ENCODE measurements around the gene LIMS2.
A peak's percentile ranks its signal among the peaks of the same experiment; 100 is the strongest.

The LIMS2 gene, protein sequence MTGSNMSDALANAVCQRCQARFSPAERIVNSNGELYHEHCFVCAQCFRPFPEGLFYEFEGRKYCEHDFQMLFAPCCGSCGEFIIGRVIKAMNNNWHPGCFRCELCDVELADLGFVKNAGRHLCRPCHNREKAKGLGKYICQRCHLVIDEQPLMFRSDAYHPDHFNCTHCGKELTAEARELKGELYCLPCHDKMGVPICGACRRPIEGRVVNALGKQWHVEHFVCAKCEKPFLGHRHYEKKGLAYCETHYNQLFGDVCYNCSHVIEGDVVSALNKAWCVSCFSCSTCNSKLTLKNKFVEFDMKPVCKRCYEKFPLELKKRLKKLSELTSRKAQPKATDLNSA

DNA sequence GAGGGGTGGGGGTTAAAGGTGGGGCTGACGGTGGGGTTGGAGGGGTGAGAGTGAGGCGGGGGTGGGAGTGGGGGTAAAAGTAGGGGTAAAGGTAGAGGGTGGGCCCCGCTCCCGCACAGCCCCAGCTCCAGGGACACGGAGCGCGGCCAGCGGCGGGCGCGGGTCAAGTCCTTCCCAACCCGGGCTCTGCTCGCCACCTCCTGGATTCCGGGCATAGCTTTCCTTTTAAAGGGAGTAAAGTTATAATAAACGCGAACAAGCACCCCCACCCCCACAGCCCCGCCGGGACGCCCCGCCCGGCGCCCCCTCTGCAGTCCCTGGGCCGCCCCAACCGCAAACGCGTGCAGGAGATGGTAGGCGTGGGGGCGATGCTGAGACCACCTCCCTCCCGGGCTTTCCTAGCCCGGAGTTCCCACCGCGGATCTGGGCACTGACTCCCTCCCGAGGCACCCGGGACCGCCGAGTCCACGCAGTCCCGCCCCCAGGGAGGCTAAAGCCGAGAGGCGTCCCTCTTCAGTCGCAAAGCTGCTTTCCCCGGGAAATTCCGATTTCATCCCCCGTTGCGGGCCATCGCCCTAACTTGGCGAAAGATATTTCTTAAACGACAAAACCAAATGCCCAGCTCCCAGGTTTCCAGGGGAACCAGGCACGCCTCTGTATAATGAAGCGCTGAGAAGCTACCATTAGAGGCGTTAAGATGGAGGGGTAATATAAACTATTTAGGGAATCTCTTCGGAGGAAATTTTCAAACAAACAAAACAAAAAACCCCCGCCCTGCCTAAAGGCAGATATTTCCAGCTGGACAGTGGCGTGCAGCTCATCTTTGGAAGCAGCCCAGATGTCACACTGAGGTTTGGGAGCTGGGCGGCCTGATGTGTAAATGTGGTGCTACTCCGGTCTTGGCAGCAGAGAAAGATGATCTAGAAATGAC is at the start of gene LIMS2:
TSS of gene LIMS2 (minus strand) at position 200 of the 931 bp plus-strand sequence. CDS start 506 bp downstream, outside the sequence.
- peak within 1 kb of the TSS; percentile 77 for H3K4me3 Mint-ChIP-seq

DNA sequence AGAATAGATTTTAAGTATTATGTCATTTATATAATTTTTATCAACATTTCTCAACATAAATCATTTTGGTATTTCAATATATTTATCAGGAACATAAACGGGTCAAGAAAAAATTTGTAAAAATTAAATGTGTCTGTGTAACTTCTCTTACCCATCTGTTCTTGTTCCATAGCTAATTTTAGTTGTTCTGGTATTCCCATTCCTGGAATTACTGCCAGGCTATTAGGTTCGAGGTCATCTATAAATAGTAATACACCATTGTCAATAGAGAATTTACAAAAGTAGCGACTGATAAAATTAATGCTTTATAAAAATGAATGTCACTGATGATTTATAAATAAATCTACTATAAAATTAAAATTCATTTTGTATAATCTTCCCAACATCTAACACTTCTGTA is 47.5 kb upstream of the LIMS2 start:
- Mint-ChIP-seq H3K36me3 (ENCODE audit: low read depth) (peaks cover 78% of the 10 kb centered on the region), H3K27ac (no peak overlapping the region), H3K4me1 (ENCODE audit: low read depth) (peaks cover 9% of the 10 kb centered on the region), H3K9me3 (no peaks in the 10 kb centered on the region), H3K27me3 (no peaks in the 10 kb centered on the region), H3K4me3 (no peak overlapping the region)

More for the DNA sequence above, at the start of gene LIMS2:
- peaks cover 6% of the 10 kb centered on the region for H3K4me1 Mint-ChIP-seq (ENCODE audit: low read depth)
- H3K36me3 Mint-ChIP-seq (ENCODE audit: low read depth), result no peaks in the 10 kb centered on the region
- H3K27ac Mint-ChIP-seq, result no peak within 1 kb of the TSS
- H3K27me3 Mint-ChIP-seq, result peaks cover 51% of the 10 kb centered on the region
- H3K9me3 Mint-ChIP-seq, result no peaks in the 10 kb centered on the region

DNA sequence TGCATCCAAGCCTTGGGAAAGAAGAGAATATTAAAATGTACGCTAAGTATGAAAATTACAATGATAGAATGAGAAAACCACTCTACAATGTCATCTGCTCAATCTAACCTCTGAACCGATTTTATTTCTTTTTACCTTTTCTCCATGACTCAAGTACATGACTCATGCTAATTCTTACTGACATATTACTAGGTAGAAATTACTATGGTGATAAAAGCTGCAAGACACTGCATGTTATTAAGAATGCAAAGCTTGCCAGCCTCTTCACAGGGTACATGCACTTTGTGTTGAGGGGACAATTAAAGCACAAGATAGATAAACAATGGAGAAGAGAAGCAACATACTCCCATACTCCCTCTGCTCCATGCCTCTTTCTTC is 46.6 kb upstream of the LIMS2 start:
- H3K36me3 Mint-ChIP-seq (ENCODE audit: low read depth), result peaks cover 76% of the 10 kb centered on the region
- no peaks in the 10 kb centered on the region for H3K9me3 Mint-ChIP-seq
- H3K4me3 Mint-ChIP-seq, result no peak overlapping the region
- H3K4me1 Mint-ChIP-seq (ENCODE audit: low read depth), result peaks cover 9% of the 10 kb centered on the region
- H3K27ac Mint-ChIP-seq, result peak overlapping the region; percentile 41
- no peaks in the 10 kb centered on the region for H3K27me3 Mint-ChIP-seq

DNA sequence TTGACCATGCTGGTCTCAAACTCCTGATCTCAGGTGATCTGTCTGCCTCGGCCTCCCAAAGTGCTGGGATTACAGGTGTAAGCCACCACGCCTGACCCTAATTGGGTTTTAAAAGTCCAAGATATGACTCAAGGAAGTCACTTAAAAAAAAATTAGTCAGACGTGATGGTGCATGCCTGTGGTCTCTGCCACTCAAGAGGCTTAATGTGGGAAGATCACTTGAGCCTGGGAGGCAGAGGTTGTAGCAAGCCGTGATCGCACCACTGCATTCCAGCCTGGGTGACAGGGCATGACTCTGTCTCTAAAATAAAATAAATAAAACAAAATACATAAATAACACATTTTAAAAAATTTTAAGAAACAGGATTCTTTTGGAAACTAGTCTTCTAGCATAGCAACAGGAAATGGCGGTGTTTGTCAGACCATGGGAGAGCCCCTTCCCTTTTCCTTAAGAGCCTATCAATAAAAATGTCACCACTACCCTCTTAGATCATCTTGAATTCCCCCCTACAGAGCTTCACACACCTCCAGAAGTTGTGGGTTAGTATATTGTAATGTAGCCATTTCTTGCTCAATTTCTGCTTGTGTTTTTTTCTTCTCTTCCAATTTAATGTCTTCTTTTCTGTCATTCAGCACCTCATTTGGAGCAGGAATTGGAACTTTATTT is 46.1 kb upstream of the LIMS2 start:
- Mint-ChIP-seq H3K4me3 (no peak overlapping the region), H3K27me3 (no peaks in the 10 kb centered on the region), H3K36me3 (ENCODE audit: low read depth) (peaks cover 76% of the 10 kb centered on the region), H3K9me3 (no peaks in the 10 kb centered on the region), H3K27ac (peak overlapping the region; percentile 41), H3K4me1 (ENCODE audit: low read depth) (peaks cover 9% of the 10 kb centered on the region)

DNA sequence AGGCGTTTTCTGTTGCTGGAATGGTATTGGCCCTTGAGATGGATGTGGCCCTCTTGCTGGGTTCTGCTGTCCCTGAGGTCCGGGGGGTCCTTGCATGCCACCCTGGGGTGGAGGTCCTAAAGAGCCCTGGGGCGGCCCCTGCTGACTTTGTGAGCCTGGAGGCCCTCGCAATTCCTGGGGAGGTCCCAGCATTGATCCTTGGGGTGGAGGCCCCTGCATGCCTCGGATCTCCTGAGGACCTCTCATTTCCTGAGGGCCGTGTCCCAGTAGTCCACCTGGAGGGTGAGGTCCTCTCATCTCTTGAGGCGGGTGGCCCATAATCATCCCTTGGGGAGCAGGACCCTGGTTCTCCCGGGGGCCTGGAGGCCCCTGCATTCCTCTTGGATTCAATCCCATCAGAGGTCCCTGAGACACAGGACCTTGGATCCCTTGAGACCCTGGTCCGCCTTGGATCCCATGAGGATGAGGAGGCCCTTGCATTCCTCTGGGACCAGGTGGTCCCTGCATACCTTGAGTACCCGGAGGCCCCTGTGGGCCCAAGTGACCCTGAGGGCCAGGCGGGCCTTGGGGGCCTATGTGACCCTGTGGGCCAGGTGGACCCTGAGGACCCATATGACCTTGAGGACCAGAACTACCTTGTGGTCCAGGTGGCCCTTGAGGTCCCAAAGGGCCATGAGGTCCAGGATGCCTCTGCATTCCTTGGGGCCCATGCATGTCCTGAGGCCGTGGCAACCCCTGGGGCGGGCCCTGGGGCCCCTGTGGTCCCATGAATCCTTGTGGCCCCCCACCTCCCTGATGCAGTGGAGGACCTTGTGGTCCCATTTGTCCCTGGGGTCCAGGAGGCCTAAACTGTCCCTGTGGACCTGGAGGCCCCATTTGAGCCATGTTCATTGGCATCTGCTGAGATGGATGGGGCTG is 44.2 kb upstream of the LIMS2 start:
- Mint-ChIP-seq H3K4me3 (no peak overlapping the region), H3K27ac (no peak overlapping the region), H3K36me3 (ENCODE audit: low read depth) (peaks cover 72% of the 10 kb centered on the region), H3K27me3 (no peaks in the 10 kb centered on the region), H3K4me1 (ENCODE audit: low read depth) (peaks cover 9% of the 10 kb centered on the region), H3K9me3 (no peaks in the 10 kb centered on the region)

DNA sequence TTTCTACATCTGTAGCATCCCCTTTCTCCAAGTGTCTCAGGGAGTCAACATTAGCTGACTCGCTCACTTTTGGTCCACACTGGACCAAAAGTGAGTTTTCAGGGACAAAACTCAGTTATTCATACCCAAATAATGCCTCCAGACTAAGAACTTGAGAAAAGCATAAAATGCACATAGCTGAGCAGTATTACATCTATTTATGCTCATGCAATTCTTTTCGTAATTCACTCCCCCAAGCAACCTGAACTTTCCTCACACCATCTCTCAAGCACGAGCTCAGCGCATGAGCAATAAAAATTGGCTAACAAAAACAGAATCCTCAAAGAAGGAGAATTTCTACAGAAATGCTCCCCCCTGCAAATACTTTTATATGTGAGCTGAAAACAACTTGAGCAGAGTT is 42.9 kb upstream of the LIMS2 start:
- Mint-ChIP-seq H3K9me3 (no peaks in the 10 kb centered on the region), H3K27ac (no peak overlapping the region), H3K27me3 (no peaks in the 10 kb centered on the region), H3K4me1 (ENCODE audit: low read depth) (peaks cover 9% of the 10 kb centered on the region), H3K36me3 (ENCODE audit: low read depth) (peaks cover 66% of the 10 kb centered on the region), H3K4me3 (no peak overlapping the region)

DNA sequence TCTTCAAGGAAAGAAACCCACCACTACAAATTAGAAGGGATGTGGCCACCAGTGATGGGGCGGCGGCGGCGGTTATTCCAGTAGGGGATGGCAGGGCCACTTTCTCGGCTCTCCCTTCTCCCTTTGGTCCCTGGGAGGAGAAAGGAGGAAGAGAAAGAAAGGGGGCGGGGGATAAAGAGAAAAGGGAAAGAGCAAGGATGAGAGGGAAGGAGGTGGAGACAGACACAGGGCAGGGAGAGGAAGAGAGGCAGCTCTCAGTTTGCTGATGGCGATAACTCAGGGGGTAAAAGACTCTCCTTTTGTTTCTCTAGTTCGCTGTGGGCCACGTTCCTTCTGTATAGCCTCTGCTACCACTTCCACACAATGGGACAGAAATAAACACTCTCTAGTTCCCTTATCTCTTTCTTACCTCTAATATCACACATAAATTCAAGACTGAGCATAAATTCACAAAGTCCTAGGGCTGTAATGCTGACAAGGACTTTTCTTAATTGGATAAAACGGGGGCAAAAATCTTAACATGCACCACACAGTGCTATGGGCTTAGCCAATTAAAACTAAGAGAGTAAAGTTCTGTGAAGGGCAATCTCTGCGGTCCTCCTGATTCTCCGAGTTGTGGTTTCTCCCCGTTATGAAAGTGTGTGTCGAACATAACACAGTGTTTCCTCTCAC is 40.6 kb upstream of the LIMS2 start:
- Mint-ChIP-seq H3K4me3 (no peak overlapping the region), H3K36me3 (ENCODE audit: low read depth) (peaks cover 48% of the 10 kb centered on the region), H3K9me3 (no peaks in the 10 kb centered on the region), H3K27me3 (no peaks in the 10 kb centered on the region), H3K4me1 (ENCODE audit: low read depth) (no peaks in the 10 kb centered on the region), H3K27ac (no peak overlapping the region)

DNA sequence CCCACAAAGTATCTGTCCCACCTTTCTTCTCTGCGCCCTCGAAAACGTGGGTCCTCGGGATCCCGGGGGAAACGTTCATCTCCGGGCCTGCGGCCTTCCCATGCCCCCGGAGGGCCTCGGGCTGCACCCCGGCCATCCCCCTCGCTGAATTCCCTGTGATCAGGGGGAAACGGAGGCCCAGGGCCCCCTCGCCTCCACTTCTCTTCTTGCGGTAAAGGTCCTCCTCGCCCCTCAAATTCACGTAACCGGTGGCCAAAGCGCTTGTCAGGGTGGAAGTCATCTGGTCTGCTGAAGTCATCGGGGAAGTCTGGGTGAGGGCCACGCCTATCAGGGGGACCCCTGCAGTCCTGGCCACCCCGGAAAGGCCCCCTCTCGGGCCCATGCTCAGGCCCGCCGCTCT is 38.2 kb upstream of the LIMS2 start:
- no peak overlapping the region for H3K4me3 Mint-ChIP-seq
- peaks cover 46% of the 10 kb centered on the region for H3K36me3 Mint-ChIP-seq (ENCODE audit: low read depth)
- no peaks in the 10 kb centered on the region for H3K27me3 Mint-ChIP-seq
- H3K4me1 Mint-ChIP-seq (ENCODE audit: low read depth), result no peaks in the 10 kb centered on the region
- H3K27ac Mint-ChIP-seq, result no peak overlapping the region
- H3K9me3 Mint-ChIP-seq, result no peaks in the 10 kb centered on the region

DNA sequence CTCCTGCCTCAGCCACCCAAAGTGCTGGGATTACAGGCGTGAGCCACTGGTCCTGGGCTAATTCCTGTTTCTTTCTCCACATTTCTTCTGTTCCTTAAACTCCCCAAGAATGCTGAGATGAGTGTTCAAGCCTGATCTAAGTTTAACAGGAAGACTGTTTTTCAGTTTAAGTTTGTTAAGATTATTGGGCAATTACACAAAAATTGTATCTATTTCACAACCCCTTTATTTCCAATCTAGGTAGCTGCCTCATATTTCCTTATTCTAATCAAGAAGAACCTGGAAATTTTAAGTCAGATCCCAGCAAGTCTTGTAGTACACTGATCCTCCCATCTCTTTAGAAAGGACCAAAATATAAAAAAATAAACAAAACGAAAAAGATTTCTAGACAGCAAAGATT is 37.7 kb upstream of the LIMS2 start:
- Mint-ChIP-seq H3K27me3 (no peaks in the 10 kb centered on the region), H3K27ac (peak overlapping the region; percentile 4), H3K4me3 (no peak overlapping the region), H3K4me1 (ENCODE audit: low read depth) (no peaks in the 10 kb centered on the region), H3K9me3 (no peaks in the 10 kb centered on the region), H3K36me3 (ENCODE audit: low read depth) (peaks cover 41% of the 10 kb centered on the region)

DNA sequence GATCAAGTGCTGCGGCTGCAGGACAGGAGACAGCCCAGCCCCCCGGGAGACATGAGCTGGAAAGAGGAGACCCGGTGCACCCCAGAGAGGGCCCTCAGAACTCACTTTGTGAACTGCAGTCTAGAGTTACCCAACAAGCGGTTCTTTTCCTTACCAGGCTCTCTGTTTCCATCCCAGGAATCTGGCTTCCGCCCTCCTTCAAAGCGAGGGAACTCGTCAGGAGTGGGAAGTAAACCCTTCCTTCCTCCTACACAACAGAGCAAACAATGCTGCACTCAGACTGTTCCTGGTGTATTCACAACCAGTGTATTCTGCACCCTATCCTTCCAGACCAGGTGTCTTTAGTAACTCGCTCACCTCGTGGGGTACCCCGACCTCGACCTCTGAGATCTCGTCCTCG is 34.0 kb upstream of the LIMS2 start:
- Mint-ChIP-seq H3K4me3 (no peak overlapping the region), H3K36me3 (ENCODE audit: low read depth) (peaks cover 52% of the 10 kb centered on the region), H3K27me3 (no peaks in the 10 kb centered on the region), H3K9me3 (no peaks in the 10 kb centered on the region), H3K27ac (no peak overlapping the region), H3K4me1 (ENCODE audit: low read depth) (peaks cover 11% of the 10 kb centered on the region)

DNA sequence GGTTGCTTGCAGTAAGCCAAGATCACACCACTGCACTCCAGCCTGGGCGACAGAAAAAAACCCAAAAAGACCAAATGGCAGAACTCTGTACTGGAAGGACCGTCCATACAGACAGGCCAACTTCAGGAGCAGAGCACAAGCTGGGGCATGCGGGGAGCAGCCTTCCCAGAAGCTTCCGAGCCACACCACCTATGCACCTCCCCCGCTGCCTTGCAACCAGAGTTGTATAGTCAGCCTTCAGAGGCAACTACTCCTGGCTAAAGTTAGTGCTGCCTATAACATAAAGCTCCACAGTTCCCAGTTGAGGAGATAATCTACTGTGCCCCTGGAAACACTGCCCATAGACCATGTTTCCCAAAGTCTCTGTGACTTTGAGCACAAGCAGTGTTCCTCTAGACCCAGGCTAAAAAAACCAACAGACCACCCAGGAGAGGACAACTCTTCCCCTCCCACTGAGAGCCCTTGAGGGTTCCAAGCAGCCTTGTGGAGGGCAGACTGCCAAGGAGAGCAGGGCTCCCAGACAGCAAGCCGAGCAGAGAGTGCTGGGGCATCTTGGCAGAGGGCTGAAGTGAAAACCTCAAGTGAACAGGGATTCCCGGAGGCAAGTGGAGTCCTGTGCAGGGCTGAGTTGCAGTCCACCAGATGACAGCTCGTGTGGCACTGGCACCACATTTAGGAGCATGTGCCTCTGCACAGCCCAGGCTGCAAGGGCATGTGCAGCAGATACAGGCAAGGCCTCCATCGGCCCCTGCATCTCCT is 32.7 kb upstream of the LIMS2 start:
- H3K4me3 Mint-ChIP-seq, result no peak overlapping the region
- H3K27ac Mint-ChIP-seq, result peak overlapping the region; percentile 26
- H3K9me3 Mint-ChIP-seq, result no peaks in the 10 kb centered on the region
- H3K4me1 Mint-ChIP-seq (ENCODE audit: low read depth), result peaks cover 23% of the 10 kb centered on the region
- H3K36me3 Mint-ChIP-seq (ENCODE audit: low read depth), result peaks cover 61% of the 10 kb centered on the region
- no peaks in the 10 kb centered on the region for H3K27me3 Mint-ChIP-seq

DNA sequence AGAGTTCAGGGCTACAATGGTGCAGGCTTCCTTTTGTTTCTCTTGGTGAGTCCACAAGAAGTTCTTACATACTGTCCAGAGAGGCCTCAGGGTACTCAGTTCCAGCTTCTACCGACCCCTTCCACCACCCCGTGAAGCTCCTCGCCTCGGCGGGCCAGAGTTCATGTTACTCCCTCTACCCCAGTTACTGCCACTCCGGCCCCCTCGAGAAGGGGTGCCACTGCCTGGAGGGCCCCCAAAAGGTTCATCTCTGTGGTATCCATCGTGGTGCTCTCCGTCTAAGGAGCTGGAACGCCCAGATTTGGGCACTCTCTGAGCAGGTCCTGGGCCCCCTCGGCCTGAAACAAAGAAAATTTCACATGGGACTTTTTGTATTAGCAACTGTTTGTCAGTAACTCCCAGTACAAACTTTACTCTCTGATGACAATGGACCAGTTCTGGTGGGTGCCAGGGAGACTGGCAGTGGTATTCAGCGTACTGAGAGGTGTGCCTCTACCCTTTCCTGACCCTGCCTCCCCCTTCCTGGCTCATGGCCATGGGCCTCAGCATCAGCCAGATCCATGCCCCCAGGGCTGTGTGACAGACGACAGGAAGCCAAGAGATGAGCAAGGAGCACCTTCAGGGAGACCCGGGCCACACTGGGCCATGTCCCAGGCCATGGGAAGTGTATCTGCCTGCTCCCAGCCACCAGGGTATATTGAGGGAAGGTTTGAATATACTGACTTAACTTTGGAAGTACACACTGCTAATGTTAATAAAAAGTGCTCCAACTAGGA is 31.1 kb upstream of the LIMS2 start:
- no peak overlapping the region for H3K4me3 Mint-ChIP-seq

More for the DNA sequence above, 31.1 kb upstream of the LIMS2 start:
- H3K27me3 Mint-ChIP-seq, result no peaks in the 10 kb centered on the region
- H3K9me3 Mint-ChIP-seq, result no peaks in the 10 kb centered on the region
- peaks cover 34% of the 10 kb centered on the region for H3K4me1 Mint-ChIP-seq (ENCODE audit: low read depth)
- no peak overlapping the region for H3K27ac Mint-ChIP-seq
- H3K36me3 Mint-ChIP-seq (ENCODE audit: low read depth), result peaks cover 69% of the 10 kb centered on the region
